SHP77 treated with DMSO at 0.1 percent for 48 hours (cell line): ENCODE data around the gene C2CD2.
"Not testable (repeated sequence)": the region's sequence is repeated elsewhere in the genome, so short reads cannot be mapped to it uniquely, and the experiment has no call there.

Experiments
- DNase-seq: peaks from one replicate; lab custom pipeline; 2025; lab: John Stamatoyannopoulos, UW

The C2CD2 gene

DNA sequence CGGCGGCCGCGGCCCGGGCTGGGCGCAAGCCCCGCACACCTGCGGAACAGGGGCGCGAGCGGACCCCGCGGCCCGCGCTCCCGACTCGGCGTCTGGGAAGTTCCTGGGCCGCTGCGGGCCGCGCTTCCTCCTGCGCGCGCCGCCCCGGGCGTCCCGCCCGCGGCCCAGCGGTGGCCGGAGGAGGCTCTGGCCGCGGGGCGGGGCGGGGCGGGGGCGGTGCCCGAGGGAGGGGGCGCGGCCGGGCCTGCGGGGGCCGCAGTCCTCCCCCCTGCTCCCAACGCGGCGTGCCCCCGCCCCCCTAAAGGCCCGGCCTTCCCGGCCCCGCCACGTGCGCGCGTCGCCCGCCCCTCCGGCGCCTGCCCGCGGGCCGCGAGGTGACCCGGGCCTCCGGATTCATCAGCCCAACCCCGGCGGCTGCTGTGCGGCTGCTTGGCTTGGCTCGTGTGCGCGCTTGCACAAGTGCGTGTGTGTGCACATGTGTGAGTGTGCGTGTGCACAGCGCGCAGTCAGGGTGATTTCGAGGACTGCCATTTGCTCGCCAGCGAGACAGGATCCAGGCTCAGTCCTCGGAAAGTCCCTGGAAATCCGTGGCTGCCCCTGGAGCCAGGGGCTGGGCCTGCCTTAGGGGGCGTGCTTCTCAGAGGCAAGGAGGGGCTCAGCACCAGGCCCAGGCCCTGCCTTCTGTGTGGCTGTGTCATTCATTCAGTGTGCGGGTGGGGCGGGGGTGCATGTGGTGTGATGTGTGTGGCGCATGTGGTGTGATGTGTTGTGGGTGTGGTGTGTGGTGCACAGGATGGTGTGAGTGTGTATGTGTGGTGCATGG is at the start of gene C2CD2:
Gene C2CD2, minus strand, starts transcription at position 188 of the 823 bp plus-strand sequence. CDS start 370 bp downstream, outside the sequence.
- no peak for DNase-seq

DNA sequence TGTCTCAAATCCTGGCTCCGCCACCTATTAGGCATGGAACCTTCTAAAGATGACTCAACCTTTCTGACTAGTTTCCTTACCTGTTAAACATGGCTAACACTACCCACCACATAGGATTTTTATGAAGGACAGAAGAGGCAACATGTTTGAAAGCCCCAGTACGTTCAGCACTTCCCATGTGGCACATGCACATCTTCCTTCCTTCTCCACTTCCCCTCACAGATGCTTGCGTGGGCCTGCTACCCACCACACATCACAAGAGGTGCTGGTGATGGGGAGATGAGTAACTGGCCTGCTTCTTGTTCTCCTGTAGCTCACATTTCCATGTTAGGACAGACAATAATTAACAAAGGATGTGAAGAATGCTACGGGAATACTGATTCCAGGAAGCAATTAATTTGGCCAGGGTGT is 49.2 kb upstream of the C2CD2 start:
- DNase-seq = no peak

DNA sequence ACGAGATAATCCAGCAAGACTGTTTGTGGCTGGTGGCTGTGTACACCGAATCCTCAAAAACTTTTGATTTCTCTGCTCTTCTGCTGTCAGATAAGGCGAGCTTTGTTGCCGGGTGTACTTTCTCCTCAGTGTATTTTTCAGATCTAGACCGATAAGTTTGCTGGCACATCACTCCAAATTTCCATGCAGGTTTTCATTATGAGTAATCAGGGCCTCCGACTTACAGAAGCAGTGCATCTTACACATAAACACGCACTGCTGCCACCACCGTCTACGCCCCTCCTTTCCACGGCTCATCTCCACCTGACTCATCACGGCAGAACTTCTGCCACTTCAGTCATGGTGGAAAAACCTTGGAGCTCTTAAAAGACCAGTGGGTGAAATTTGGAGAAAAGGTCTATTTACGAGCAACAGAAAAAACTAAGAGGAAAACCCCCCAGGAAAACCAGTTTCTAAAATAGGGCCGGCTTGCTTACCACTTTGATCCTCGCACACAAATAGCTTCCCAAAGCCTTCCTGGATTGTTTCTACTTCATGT is 48.7 kb upstream of the C2CD2 start:
- no peak for DNase-seq

DNA sequence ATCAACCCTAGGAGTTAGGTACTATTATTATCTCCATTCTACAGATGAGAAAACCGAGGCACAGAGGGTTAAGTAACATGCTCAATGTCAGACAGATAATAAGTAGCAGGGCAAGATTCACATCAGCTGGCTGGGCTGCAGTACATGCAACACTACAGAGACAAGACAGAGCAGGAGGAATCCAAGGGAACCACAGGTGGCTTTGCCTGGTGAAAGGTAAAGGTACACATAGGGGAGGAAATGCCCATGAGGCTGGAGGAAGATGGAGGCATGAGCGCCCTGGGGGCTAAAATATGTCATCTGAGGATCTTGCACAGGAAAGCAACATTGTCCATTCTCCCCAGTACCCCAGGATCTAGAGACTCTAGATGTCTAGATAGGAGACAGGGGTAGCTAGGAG is 48.0 kb upstream of the C2CD2 start:
- DNase-seq = no peak

DNA sequence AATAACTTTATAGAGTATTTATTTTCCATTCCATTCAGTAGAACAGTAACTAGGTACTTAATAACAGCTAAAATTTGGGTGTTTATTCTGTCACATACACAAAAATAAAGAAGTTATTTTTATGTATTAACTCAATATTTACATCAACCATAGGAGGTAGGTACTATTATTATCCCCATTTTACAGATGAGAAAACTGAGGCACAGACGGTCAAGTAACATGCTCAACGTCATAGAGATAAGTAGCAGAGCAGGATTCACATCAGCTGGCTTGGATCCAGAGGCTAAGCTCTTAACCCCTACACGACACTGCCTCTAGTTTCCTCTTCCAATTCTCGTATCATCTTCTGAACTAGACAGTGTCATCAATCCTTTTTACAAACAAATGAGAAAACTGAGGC is 47.1 kb upstream of the C2CD2 start:
- DNase-seq = no peak

DNA sequence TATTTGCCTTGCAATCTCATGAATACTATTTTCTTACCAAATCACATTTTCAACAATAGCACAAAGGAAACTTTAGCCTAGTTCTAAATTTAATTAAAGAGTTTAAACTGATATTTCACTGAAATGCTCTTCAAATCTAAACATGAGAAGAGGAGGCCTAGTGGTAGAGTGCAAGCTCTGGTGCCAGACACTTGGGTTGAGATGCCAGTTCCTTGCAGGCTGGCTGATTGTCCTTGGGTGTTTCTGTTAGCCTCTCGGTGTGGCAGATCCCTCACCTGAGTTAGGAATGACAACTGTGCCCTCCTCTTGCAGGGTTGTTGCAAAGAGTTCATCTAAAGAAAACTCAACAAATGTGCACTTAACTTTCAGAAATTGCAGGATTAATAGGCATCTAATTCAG is 43.8 kb upstream of the C2CD2 start:
- DNase-seq = no peak

DNA sequence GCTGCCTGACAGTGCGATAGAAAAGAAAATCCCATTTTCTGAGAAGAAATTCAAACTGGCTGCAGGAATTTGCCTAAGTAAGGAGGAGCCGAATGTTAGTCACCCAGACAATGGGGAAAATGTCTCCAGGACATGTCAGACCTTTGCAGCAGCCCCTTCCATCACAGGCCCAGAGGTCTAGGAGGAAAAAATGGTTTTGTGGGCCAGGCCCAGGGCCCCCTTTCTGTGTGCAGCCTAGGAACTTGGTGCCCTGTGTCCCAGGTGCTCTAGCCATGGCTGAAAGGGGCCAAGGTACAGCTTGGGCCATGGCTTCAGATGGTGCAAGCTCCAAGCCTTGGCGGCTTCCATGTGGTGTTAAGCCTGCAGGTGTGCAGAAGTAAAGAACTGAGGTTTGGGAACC is 41.8 kb upstream of the C2CD2 start:
- no peak for DNase-seq

DNA sequence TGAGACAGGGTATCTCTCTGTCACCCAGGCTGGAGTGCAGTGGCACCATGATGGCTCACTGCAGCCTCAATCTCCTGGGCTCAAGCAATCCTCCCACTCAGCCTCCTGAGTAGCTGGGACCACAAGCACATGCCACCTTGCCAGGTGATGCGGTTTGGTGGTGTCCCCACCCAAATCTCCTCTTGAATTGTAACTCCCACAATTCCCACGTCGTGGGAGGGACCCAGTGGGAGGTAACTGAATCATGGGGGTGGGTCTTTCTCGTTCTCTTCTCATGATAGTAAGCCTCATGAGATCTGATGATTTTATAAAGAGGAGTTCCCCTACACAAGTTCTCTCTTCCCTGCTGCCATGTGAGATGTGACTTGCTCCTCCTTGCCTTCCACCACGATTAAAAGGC is 40.8 kb upstream of the C2CD2 start:
- not testable (repeated sequence) for DNase-seq

DNA sequence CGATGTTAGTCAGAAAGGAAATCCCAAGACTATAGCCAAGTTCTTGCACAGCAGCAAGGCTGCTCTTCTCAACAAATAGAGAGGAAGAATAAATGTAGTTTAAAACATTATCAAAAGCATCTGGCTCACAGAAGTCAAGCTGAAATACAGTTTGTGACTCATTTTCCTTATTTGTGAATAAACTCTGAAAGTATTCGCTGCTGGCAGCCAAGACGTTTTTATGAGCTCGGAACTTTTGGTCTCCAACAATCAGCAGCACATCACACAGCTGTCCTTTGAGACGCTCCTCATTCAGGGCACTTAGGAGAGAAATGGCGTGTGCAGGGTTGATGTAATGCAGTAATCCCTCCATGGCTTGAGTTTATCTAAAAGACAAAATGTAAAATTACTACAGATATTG is 39.9 kb upstream of the C2CD2 start:
- DNase-seq = no peak

DNA sequence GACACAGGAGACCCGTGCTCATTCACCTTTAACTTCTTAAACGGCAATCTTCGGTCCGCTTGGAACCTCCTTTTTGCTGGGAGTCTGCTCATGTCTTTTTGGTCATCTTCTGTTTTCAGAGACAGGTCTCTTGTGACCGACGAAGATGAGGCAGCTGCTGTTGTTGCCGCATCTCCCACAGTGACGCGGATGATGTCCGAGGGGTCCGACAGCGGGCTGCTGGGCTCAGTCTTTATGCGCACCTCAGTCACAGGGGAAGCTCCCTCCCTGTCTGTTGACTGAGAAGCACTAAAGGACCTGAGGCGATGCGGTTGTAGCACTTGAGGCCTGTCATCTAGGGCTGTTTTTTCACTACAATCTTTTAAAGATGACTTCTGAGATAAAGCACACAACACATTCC is 38.8 kb upstream of the C2CD2 start:
- DNase-seq = no peak

DNA sequence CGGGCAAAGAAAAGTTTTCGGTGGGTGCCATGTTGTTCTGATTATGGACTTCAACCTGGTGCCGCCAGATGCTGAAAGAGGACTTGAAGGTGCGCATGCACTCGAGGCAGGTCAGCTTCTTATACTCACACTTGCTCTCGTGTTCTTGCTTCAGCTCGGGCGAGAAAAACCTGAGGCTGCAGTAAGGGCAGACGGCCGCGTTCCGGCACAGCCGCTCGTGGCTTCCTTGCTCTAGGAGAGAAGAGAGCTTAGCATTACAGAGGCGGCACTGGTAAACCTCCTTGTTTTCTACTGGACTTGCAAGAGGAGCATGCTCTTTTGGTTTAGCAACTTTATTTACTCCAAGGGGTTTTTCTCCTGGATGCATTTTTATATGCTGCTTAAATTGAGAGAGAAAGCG is 37.8 kb upstream of the C2CD2 start:
- DNase-seq = no peak

DNA sequence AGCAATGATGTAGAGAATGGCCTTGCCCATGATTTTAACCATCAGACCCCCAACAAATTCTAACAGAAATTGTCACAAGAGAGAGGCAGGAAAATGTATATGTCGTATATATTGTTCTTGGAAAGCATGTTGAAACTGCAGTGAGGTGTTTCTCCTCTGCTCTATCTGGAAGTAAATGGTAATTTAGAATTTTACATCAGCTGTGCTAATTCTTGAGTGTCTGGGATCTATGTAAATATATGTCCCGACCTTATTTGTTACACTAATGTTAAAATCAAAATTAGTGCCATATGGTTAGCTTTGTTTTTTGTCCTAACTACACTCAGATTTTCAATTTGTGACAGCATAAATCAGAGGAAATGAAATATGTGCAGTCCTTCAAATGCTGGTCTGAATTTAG is 35.9 kb upstream of the C2CD2 start:
- DNase-seq = no peak

DNA sequence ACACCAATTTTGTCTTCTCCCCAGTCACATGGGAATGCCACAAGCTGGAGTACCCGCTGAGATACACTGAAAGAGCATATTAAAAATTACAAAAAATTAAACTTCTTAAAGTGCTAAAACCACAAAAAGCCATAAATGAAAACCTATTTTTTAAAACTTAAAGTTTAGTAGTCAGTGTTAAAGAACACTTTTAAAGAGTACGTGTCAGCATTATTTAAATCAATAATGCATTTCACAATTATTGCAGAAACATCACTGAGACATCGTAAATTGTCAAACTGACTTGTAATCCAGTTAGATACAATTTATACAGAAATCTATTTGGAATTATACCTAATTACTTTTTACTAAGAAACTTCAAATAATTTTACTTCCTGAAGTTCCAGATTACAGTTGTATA is 33.5 kb upstream of the C2CD2 start:
- DNase-seq = no peak

DNA sequence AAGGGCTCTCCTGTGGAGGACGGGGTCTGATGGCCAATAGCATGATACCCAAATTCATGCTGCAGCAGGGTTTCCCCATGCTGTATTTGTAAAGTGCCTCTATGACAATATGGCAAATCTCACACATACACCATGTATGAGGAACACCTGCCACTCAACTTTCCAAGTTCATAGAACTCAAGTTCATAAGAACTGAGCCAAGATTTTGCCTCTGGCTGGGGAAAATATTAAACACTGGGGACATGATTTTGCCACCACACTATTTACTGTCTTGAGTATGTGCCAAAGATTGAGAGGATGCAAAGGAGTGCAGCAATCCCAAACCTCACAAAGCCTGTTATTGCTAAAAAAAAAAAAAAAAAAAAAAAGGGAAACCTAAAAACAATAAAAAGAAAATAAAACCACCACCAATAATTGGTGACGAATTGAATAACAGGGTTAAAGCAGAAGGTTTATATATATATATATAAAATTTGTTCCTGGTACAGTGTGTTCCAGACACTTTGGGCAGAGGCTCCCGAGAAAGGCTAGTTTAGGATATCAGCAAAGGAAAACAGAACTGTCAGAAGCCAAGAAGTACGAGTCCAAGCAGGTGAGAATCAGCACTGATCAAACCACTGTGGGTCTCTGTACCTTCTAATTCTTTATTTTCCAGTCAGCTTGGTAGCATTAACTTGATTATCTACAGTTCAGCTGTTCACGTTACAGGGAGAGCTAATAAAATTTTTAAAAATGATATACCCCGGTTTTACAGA is 32.0 kb upstream of the C2CD2 start:
- no peak for DNase-seq

DNA sequence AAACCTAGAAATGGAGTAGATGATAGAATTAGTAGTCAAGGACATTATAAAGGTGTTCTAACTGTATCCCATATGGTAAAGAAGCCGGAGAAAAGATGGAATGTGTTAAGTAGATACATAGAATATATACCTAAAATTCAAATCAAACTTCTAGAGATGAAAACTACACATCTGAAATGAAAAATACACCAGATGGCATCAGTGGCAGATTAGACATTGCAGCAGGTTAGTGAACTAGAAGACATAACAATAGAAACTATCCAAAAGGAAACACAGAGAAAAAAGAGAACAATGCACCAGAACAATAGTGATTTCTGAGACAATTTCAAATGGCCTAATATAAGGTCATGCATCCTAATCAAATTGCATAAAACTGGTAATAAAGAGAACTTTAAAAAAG is 29.4 kb upstream of the C2CD2 start:
- no peak for DNase-seq

DNA sequence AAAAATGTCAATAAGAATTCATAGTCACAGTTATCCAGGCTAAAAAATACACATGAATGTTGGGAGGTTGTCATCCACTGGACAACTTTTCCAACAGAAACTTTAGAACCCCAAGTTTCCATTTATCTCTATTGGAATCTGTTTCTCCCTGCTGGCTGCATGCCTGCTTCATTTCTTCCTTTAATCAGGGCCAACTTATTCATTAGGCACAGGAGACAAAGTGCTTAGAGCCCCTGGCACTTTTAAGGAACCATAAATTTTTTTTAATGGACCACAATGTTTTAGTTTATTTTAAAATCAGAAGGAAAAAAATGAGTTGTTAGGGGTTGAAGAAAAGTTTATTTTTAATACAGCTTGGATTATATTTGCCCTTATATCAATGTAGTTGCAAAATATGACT is 26.7 kb upstream of the C2CD2 start:
- DNase-seq = no peak

DNA sequence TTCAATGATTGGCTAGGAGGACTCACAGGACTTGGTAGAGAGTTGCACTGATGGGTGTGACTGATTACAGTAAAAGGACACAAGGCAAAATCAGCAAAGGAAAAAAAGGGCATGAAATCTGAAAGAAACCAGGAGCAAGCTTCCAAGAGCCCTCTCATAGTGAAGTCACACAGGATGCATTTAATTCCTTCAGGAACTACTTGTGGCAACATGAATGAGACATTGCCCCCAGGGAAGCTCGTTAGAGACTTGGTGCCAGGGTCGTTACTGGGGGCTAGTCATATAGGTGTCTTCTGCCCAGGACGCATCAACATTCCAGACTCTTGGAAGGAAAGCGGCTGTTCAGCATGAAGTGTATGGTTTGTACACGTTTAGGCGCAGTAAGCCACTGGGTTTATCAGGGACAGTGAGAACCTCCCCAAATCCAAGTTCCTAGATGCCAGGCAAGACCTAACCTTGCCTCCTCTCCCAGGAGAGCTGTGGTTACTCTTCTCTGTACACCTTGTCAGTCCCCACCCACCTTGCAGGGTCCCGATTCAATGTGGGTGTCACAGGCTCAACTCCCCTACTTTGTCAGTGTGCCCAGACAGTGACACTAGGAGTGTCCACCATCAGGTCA is 26.0 kb upstream of the C2CD2 start:
- DNase-seq = no peak

DNA sequence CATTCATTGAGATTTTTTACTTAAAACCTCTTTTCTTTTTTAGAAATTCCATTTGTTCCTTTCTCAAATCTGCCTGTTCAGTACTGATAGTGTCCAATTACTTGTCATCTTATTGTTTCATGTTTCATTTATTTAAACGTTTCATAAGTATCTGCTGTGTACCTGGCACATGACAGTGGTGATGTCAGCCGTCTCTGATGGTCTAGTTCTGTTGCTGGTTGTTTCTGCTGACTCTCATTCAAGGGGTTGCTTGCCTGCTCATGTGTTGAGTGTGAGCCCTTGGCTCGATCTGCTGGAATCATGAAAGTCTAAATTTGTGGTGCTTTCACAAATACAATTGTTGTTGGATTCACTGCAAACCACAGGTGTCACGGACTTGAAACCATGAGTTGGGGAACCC is 25.5 kb upstream of the C2CD2 start:
- DNase-seq = no peak

DNA sequence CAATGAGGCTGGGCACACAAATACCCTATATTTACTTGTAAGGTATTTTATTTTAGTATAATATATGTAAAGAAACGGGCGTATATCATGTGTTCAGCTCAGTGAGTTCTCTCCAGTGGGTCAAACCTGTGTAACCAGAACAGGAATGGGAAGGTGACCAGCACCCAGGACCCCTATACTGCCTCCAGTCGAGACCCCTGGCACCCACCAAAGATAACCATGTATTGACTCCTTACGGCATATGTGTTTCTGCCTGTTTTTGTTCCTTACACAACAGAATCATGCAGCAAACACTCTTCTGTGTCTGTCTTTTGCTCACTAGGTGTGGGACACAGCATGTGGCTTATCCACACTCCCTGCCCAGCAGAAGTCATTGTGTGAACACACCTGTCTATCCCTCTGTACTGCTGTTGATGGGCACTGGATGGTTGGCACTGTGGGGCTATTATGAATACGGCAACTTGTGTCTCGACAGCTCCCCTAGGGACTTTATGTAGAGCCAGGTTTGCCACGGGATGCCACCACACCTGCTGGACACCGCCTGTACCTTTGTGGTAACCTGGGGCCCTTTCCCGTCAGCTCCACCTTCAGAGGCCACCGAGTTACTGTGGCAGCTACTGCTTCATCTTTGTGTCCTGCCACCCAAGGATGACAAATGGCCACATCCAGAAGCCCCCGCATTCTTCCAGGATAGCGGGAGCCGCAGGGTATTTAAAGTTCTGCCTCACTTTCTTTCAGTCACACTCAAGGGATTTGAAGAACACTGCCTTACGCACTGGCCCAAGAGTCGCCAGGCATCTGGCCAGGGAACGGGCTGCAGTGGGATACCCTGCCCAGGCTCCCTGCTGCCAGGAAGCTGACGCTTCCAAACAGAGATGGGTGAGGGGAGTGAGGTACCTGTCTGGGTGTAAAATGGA is 23.5 kb upstream of the C2CD2 start:
- no peak for DNase-seq

DNA sequence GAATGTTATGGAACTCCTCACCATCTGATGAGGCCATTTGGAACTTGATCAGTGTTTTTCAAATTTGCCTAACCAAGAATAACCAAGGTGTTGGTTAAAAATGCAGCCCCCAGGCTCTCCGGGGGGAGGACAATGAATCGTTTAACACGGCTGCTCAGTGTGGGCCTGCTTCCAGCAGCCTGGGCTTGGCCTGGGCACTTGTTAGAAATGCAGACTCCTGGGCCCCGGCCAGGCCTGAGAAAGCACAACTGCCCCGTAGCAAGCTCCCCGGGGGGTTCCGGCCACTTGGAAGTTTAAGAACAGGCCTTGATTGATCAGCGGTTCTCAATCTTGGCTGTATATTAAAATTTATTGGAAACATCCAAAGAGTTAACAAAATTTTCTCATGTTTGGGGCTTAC is 22.8 kb upstream of the C2CD2 start:
- DNase-seq = no peak

DNA sequence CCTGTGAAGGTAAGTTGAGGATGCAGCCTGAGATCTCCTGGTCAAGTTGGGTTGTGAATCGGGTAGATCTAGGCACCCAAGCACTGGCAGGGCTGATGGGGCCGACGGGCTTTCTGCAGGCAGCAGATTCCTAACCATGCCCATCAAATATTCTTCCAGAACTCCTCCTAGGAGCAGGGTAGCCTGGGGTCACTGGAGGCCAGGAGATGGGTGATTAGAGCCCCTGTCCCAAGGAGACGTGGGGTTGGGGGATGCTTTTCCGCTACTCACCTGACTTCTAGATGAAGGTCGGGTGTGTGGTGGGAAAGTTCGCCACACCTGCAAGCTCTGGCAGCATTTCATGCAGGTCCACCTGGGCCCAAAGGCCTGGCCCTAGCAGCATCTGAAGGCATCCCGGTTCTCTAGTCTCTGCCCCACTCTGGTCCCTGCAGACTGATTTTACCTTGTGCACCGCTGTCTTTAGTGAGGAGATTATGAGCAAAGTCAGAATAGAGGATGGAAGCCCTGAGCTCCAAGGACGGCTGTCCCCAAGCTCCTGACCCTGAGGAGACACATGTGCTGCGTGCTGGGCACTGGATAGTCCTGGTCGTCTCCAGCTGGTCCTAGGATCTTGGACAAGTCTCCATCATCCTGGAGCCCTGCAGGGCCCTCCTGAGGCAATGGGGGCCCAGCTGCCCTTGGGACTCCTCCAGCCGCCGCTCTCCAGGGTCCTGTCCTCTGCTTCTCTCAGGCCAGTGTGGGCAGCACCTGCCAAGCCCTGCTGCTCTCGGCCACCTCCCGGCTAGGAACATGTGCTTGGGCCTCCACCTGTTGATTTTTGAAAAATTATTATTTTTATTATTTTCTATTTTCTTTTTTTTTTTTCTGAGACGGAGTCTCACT is 21.8 kb upstream of the C2CD2 start:
- no peak for DNase-seq
